Ishikawa (cell line): ENCODE data around the gene CFAP53.

Experiments
- CEBPB ChIP-seq: IDR thresholded peaks from 2 replicates; pipeline ENCODE4 v1.6.1; 2012
- CREB1 ChIP-seq: IDR thresholded peaks from 2 replicates; pipeline ENCODE4 v1.6.1; 2012; ENCODE audit warnings: low read depth
- EP300 ChIP-seq: IDR thresholded peaks from 2 replicates; pipeline ENCODE4 v1.6.1; 2012; ENCODE audit warnings: borderline replicate concordance
- MAX ChIP-seq: IDR thresholded peaks from 2 replicates; pipeline ENCODE4 v1.6.1; 2012
- TAF1 ChIP-seq: IDR thresholded peaks from 2 replicates; pipeline ENCODE4 v1.6.1; 2012; ENCODE audit warnings: low read depth, mild to moderate bottlenecking
- TF ChIP-seq, protein P1 (sequence below): IDR thresholded peaks from 2 replicates; pipeline ENCODE4 v1.6.1; 2012; ENCODE audit warnings: low read depth, mild to moderate bottlenecking

DNA sequence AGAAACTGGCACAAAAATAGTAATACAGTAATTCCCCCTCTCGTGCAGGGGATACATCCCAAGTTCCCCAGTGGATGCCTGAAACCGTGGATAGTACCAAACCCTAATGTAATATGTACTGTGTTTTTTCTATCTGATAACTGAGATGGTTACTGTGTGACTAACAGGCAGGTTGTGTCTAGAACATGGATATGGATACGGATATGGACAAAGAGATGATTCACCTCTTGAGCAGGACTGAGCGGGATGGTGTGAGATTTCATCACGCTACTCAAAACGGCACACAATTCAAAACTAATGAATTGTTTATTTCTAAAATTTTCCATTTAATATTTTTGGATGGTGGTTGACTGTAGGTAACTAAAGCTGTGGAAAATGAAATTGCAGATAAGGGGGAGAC lies 11.6 kb upstream of the CFAP53 start:
- TF ChIP-seq MAX: no peak
- no peak for TF ChIP-seq EP300
- no peak for TF ChIP-seq CEBPB
- TF ChIP-seq, protein P1, sequence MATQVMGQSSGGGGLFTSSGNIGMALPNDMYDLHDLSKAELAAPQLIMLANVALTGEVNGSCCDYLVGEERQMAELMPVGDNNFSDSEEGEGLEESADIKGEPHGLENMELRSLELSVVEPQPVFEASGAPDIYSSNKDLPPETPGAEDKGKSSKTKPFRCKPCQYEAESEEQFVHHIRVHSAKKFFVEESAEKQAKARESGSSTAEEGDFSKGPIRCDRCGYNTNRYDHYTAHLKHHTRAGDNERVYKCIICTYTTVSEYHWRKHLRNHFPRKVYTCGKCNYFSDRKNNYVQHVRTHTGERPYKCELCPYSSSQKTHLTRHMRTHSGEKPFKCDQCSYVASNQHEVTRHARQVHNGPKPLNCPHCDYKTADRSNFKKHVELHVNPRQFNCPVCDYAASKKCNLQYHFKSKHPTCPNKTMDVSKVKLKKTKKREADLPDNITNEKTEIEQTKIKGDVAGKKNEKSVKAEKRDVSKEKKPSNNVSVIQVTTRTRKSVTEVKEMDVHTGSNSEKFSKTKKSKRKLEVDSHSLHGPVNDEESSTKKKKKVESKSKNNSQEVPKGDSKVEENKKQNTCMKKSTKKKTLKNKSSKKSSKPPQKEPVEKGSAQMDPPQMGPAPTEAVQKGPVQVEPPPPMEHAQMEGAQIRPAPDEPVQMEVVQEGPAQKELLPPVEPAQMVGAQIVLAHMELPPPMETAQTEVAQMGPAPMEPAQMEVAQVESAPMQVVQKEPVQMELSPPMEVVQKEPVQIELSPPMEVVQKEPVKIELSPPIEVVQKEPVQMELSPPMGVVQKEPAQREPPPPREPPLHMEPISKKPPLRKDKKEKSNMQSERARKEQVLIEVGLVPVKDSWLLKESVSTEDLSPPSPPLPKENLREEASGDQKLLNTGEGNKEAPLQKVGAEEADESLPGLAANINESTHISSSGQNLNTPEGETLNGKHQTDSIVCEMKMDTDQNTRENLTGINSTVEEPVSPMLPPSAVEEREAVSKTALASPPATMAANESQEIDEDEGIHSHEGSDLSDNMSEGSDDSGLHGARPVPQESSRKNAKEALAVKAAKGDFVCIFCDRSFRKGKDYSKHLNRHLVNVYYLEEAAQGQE: no peak
- TF ChIP-seq TAF1: no peak
- no peak for TF ChIP-seq CREB1
